H1 (cell line): ENCODE data around the gene SS18L1. TPM values are rescaled to one million over a fixed set of nuclear protein-coding genes. Genes with fewer than 3 reads are reported as not detected.

Experiments used
- polyA plus RNA-seq, 7 experiments: library from polyadenylated mRNA; depleted of rRNA in 3 of 7; stranded (reverse) in 5 of 7; unstranded in 2 of 7; fragments of >200 nt in 5 of 7; fragments of 200-250 nt in 2 of 7; gene quantifications; 1 replicate in 5 of 7; 2 replicates in 1 of 7; 4 replicates in 1 of 7; pipeline versions ENCODE4 v1.2.1 to v1.2.3, GENCODE V29; 2011 to 2013; ENCODE audit warnings: missing spikeins in 2 of 7, mixed read lengths in 2 of 7
- total RNA-seq: library from RNA; stranded (reverse); fragmentation: NEBNext Ultra II Directional; extraction: Animal tissue kit (Norgen Biotek cat#: 25700); gene quantifications from 2 replicates; pipeline ENCODE4 v1.2.1, GENCODE V29; 2021

The SS18L1 gene
- total and polyA plus RNA-seq, 2 of the 8 experiments (the other 6 are each of a cell fraction or from before 2014, with no cell fraction given) = 28.4 to 29.7 TPM

Other genes with a start within 250 kb of the SS18L1 start
- gene TAF4, start 77.9 kb upstream of the SS18L1 start, total RNA-seq = 30.1 and 33.0 TPM in 2 replicates
- gene TAF4, start 77.9 kb upstream of the SS18L1 start, polyA plus RNA-seq (2011; rRNA removed) = 16.0 and 25.8 TPM in 2 replicates
- gene LSM14B, start 21.3 kb upstream of the SS18L1 start, total RNA-seq = 65.6 and 70.0 TPM in 2 replicates
- 58.3 and 93.9 TPM in 2 replicates for gene LSM14B, start 21.3 kb upstream of the SS18L1 start, polyA plus RNA-seq (2011; rRNA removed)
- gene PSMA7, start 375 bp upstream of the SS18L1 start, total RNA-seq = 339 and 361 TPM in 2 replicates
- gene PSMA7, start 375 bp upstream of the SS18L1 start, polyA plus RNA-seq (2011; rRNA removed) = 607 and 648 TPM in 2 replicates
- 22.8 and 24.1 TPM in 2 replicates for gene MTG2, start 39.3 kb downstream of the SS18L1 start, total RNA-seq
- 14.4 and 24.7 TPM in 2 replicates for gene MTG2, start 39.3 kb downstream of the SS18L1 start, polyA plus RNA-seq (2011; rRNA removed)
- gene HRH3, start 76.5 kb downstream of the SS18L1 start, total RNA-seq = 4.4 and 4.5 TPM in 2 replicates
- 2.0 and 3.1 TPM in 2 replicates for gene HRH3, start 76.5 kb downstream of the SS18L1 start, polyA plus RNA-seq (2011; rRNA removed)
- 42.4 and 42.6 TPM in 2 replicates for gene OSBPL2, start 94.8 kb downstream of the SS18L1 start, total RNA-seq
- 11.7 and 16.9 TPM in 2 replicates for gene OSBPL2, start 94.8 kb downstream of the SS18L1 start, polyA plus RNA-seq (2011; rRNA removed)
- gene ADRM1, start 159.2 kb downstream of the SS18L1 start, total RNA-seq = 126 and 138 TPM in 2 replicates
- gene ADRM1, start 159.2 kb downstream of the SS18L1 start, polyA plus RNA-seq (2011; rRNA removed) = 214 and 260 TPM in 2 replicates
- 210 and 225 TPM in 2 replicates for gene LAMA5, start 223.5 kb downstream of the SS18L1 start, total RNA-seq
- gene LAMA5, start 223.5 kb downstream of the SS18L1 start, polyA plus RNA-seq (2011; rRNA removed) = 34.4 and 90.7 TPM in 2 replicates
- 1,787 and 1,829 TPM in 2 replicates for gene RPS21, start 243.3 kb downstream of the SS18L1 start, total RNA-seq
- 7,219 and 8,331 TPM in 2 replicates for gene RPS21, start 243.3 kb downstream of the SS18L1 start, polyA plus RNA-seq (2011; rRNA removed)